Limb (tissue), 2 donors: ENCODE results near the gene GREM1.

Experiments
- DNase-seq, 2 donors: peaks; one replicate each; pipeline ENCODE4 v3.0.0-alpha.2; 2016; ENCODE audit errors: extremely low spot score in 2 of 2

The GREM1 gene

GRCh38 chr15:32694222-32694983 lies 23.4 kb upstream of the GREM1 start:
- no peak for DNase-seq

- DNase-seq, result no peak
These were observed 18.9 kb upstream of the GREM1 start for GRCh38 chr15:32698773-32699390.

GRCh38 chr15:32700501-32701150 lies 17.2 kb upstream of the GREM1 start:
- no peak for DNase-seq

- no peak for DNase-seq
These were observed 15.9 kb upstream of the GREM1 start for GRCh38 chr15:32701863-32702262.

- no peak for DNase-seq
These were observed 13.3 kb upstream of the GREM1 start for GRCh38 chr15:32704395-32704981.

GRCh38 chr15:32705446-32705845 lies 12.4 kb upstream of the GREM1 start:
- no peak for DNase-seq

GRCh38 chr15:32706704-32707103 lies 11.1 kb upstream of the GREM1 start:
- DNase-seq, result no peak

- DNase-seq, result no peak
These were observed 10.4 kb upstream of the GREM1 start for GRCh38 chr15:32707436-32707835.

GRCh38 chr15:32709295-32710033 lies 8.3 kb upstream of the GREM1 start:
- no peak for DNase-seq

GRCh38 chr15:32715276-32715675 lies 2.5 kb upstream of the GREM1 start:
- no peak for DNase-seq

GRCh38 chr15:32716216-32716914 lies 1.4 kb upstream of the GREM1 start:
- DNase-seq, result no peak

- DNase-seq, result no peak
These were observed 834 bp upstream of the GREM1 start for GRCh38 chr15:32716915-32717425.

- no peak for DNase-seq
These were observed 520 bp downstream of the GREM1 start for GRCh38 chr15:32718227-32718820.

- peak in 1 of 2 donors; percentile 63 for DNase-seq
These were observed 1.3 kb downstream of the GREM1 start for GRCh38 chr15:32718821-32719716.

GRCh38 chr15:32721596-32721995 lies 3.8 kb downstream of the GREM1 start:
- DNase-seq, result no peak

GRCh38 chr15:32722136-32722535 lies 4.3 kb downstream of the GREM1 start:
- DNase-seq, result no peak

- DNase-seq, result no peak
These were observed 5.6 kb downstream of the GREM1 start for GRCh38 chr15:32723171-32723948.

- no peak for DNase-seq
These were observed 12.0 kb downstream of the GREM1 start for GRCh38 chr15:32729700-32730395.
